Suprapubic skin (tissue), 4 donors: ENCODE data around the gene CELSR3.

ENCODE experiments used
- CTCF ChIP-seq, 2 donors: fragments of 200-600 bp in 1 of 2; fragments of 450-650 bp in 1 of 2; sonication (generic) in 1 of 2; IDR thresholded peaks; one replicate each; pipeline ENCODE4 v1.5.1; 2016 to 2019; ENCODE audit warnings: antibody characterized with exemption in 2 of 2, mild to moderate bottlenecking in 1 of 2, moderate library complexity in 1 of 2
- EP300 ChIP-seq: sonication (generic); formaldehyde crosslinking; IDR thresholded peaks from one replicate; pipeline ENCODE4 v1.6.1; 2017; ENCODE audit warnings: antibody characterized with exemption
- POLR2A ChIP-seq, 2 donors: fragments of 450-650 bp; IDR thresholded peaks; one replicate each; pipeline ENCODE4 v1.6.1; 2017; ENCODE audit warnings: antibody characterized with exemption in 2 of 2, mild to moderate bottlenecking in 2 of 2, moderate library complexity in 2 of 2
- POLR2AphosphoS5 ChIP-seq, 3 donors: sonication (generic); formaldehyde crosslinking; IDR thresholded peaks; one replicate each; pipeline ENCODE4 v1.6.1; 2017; ENCODE audit warnings: antibody characterized with exemption in 3 of 3

GRCh38 chr3:48681974-48682610 is 19.4 kb upstream of the CELSR3 start:
- no peak for TF ChIP-seq EP300
- no peak for TF ChIP-seq CTCF (IDR thresholded peaks at IDR 0.05)
- no peak for TF ChIP-seq POLR2A (IDR thresholded peaks at IDR 0.05)
- TF ChIP-seq POLR2AphosphoS5 (IDR thresholded peaks at IDR 0.05): no peak
